HEK293 (cell line): ENCODE measurements around the gene NSDHL.
A peak's percentile ranks its signal among the peaks of the same experiment; 100 is the strongest.
"Not testable (repeated sequence)": the region's sequence is repeated elsewhere in the genome, so short reads cannot be mapped to it uniquely, and the experiment has no call there.

Experiments
- CTCF ChIA-PET: fragments of 350-600 bp; formaldehyde crosslinking; extraction: SDS; loops from one replicate; lab custom pipeline; 2021; ENCODE audit warnings: antibody characterized with exemption; lab: Yijun Ruan, JAX
- POLR2A ChIA-PET: fragments of 300-600 bp; formaldehyde crosslinking; extraction: SDS; loops from one replicate; lab custom pipeline; 2020; ENCODE audit warnings: antibody characterized with exemption, inconsistent platforms; lab: Yijun Ruan, JAX
- H3K27ac ChIP-seq: fragments of 200-500 bp; sonication (Bioruptor generic); 2 replicates; pipeline ENCODE4 v1.5.1; 2014; ENCODE audit warnings: low read depth, low read length, control low read depth, inconsistent platforms; ENCODE audit errors: extremely low read depth
- H3K36me3 ChIP-seq, 2 experiments: fragments of 200-500 bp in 1 of 2; sonication (Bioruptor generic) in 1 of 2; 1 replicate in 1 of 2; 2 replicates in 1 of 2; pipeline ENCODE4 v1.5.1; 2014 to 2017; ENCODE audit warnings: inconsistent platforms in 2 of 2, low read length in 2 of 2; ENCODE audit not compliant: control insufficient read depth in 2 of 2, insufficient read depth in 1 of 2
- H3K4me1 ChIP-seq: fragments of 200-500 bp; sonication (Bioruptor generic); 2 replicates; pipeline ENCODE4 v1.5.1; 2014; ENCODE audit warnings: mild to moderate bottlenecking, low read length, inconsistent platforms; ENCODE audit not compliant: control insufficient read depth, insufficient read depth
- H3K4me3 ChIP-seq: 2 replicates; pipeline ENCODE4 v1.5.1; 2011; ENCODE audit warnings: low read depth, mild to moderate bottlenecking, control low read depth, low read length, moderate library complexity
- H3K9me3 ChIP-seq: fragments of 200-500 bp; sonication (Bioruptor generic); 2 replicates; pipeline ENCODE4 v1.5.1; 2014; ENCODE audit warnings: low read depth, low read length, inconsistent platforms; ENCODE audit not compliant: control insufficient read depth, insufficient read depth
- BCL11A ChIP-seq: fragments of 450-650 bp; formaldehyde crosslinking; IDR thresholded peaks from 2 replicates; pipeline ENCODE4 v1.5.1; 2016; ENCODE audit warnings: low read depth, missing biosample characterization, missing genetic modification characterization
- SALL2 ChIP-seq: fragments of 450-650 bp; formaldehyde crosslinking; IDR thresholded peaks from 2 replicates; pipeline ENCODE4 v1.5.0; 2017; ENCODE audit warnings: missing biosample characterization, mild to moderate bottlenecking, missing genetic modification characterization, borderline replicate concordance
- SCRT1 ChIP-seq: fragments of 450-650 bp; formaldehyde crosslinking; IDR thresholded peaks from 2 replicates; pipeline ENCODE4 v1.5.1; 2016; ENCODE audit warnings: missing biosample characterization, missing genetic modification characterization, borderline replicate concordance
- SCRT2 ChIP-seq: fragments of 450-650 bp; formaldehyde crosslinking; IDR thresholded peaks from 2 replicates; pipeline ENCODE4 v1.5.1; 2016; ENCODE audit warnings: missing biosample characterization, missing genetic modification characterization
- TRIM28 ChIP-seq: IDR thresholded peaks from 2 replicates; pipeline ENCODE4 v1.6.1; 2011; ENCODE audit warnings: low read length, control low read depth, borderline replicate concordance
- WT1 ChIP-seq: fragments of 450-650 bp; formaldehyde crosslinking; IDR thresholded peaks from 2 replicates; pipeline ENCODE4 v1.5.1; 2016; ENCODE audit warnings: missing biosample characterization, missing genetic modification characterization
- ZBTB17 ChIP-seq: fragments of 450-650 bp; formaldehyde crosslinking; IDR thresholded peaks from 2 replicates; pipeline ENCODE4 v1.5.1; 2016; ENCODE audit warnings: missing biosample characterization, missing genetic modification characterization
- ZBTB48 ChIP-seq: fragments of 450-650 bp; formaldehyde crosslinking; IDR thresholded peaks from 2 replicates; pipeline ENCODE4 v1.5.1; 2016; ENCODE audit warnings: missing biosample characterization, missing genetic modification characterization
- ZBTB6 ChIP-seq: fragments of 450-650 bp; formaldehyde crosslinking; IDR thresholded peaks from 2 replicates; pipeline ENCODE4 v1.5.1; 2017; ENCODE audit warnings: missing biosample characterization, missing genetic modification characterization
- ZFP3 ChIP-seq: fragments of 450-650 bp; formaldehyde crosslinking; IDR thresholded peaks from 2 replicates; pipeline ENCODE4 v1.5.1; 2016; ENCODE audit warnings: low read depth, missing biosample characterization, missing genetic modification characterization
- ZNF10 ChIP-seq: fragments of 450-650 bp; formaldehyde crosslinking; IDR thresholded peaks from 2 replicates; pipeline ENCODE4 v1.5.1; 2017; ENCODE audit warnings: missing biosample characterization, missing genetic modification characterization
- ZNF155 ChIP-seq: fragments of 450-650 bp; formaldehyde crosslinking; IDR thresholded peaks from 2 replicates; pipeline ENCODE4 v1.5.1; 2016; ENCODE audit warnings: missing biosample characterization, missing genetic modification characterization
- ZNF354C ChIP-seq: fragments of 450-650 bp; formaldehyde crosslinking; IDR thresholded peaks from 2 replicates; pipeline ENCODE4 v1.5.1; 2016; ENCODE audit warnings: missing biosample characterization, missing genetic modification characterization, low read depth, borderline replicate concordance
- ZNF37A ChIP-seq: fragments of 450-650 bp; IDR thresholded peaks from 2 replicates; pipeline ENCODE4 v1.5.1; 2018; ENCODE audit warnings: missing biosample characterization, missing genetic modification characterization
- ZNF423 ChIP-seq: fragments of 450-650 bp; formaldehyde crosslinking; IDR thresholded peaks from 2 replicates; pipeline ENCODE4 v1.5.1; 2016; ENCODE audit warnings: missing biosample characterization, missing genetic modification characterization
- ZNF521 ChIP-seq: fragments of 450-650 bp; formaldehyde crosslinking; IDR thresholded peaks from 2 replicates; pipeline ENCODE4 v1.5.1; 2017; ENCODE audit warnings: missing biosample characterization, mild to moderate bottlenecking, missing genetic modification characterization
- ZNF548 ChIP-seq: fragments of 450-650 bp; formaldehyde crosslinking; IDR thresholded peaks from 2 replicates; pipeline ENCODE4 v1.5.1; 2016; ENCODE audit warnings: missing biosample characterization, missing genetic modification characterization
- ZNF623 ChIP-seq: fragments of 450-650 bp; formaldehyde crosslinking; IDR thresholded peaks from 2 replicates; pipeline ENCODE4 v1.5.1; 2016; ENCODE audit warnings: missing biosample characterization, missing genetic modification characterization
- ZNF664 ChIP-seq: fragments of 450-650 bp; formaldehyde crosslinking; IDR thresholded peaks from 2 replicates; pipeline ENCODE4 v1.5.1; 2016; ENCODE audit warnings: missing biosample characterization, missing genetic modification characterization
- TF ChIP-seq, protein P1 (sequence below): fragments of 450-650 bp; formaldehyde crosslinking; IDR thresholded peaks from 2 replicates; pipeline ENCODE4 v1.5.1; 2016; ENCODE audit warnings: missing biosample characterization, missing genetic modification characterization

The NSDHL gene

GRCh38 chrX:152908486-152908885 is 77.6 kb downstream of the NSDHL start:
- Histone ChIP-seq H3K4me1 (no peaks in the 10 kb centered on the region), H3K27ac (no peak overlapping the region), H3K36me3 (no peaks in the 10 kb centered on the region), H3K9me3 (no peaks in the 10 kb centered on the region), H3K4me3 (no peak overlapping the region)
- POLR2A ChIA-PET: no interaction called here
- CTCF ChIA-PET: no interaction called here
- TF ChIP-seq ZNF623 (tag by site-specific recombination): no peak
- no peak for TF ChIP-seq ZBTB17
- no peak for TF ChIP-seq ZNF155
- TF ChIP-seq ZBTB6 (tag by site-specific recombination): no peak
- no peak for TF ChIP-seq ZNF548 (tag by site-specific recombination)
- no peak for TF ChIP-seq ZNF521 (tag by site-specific recombination)

- POLR2A ChIA-PET, H3K9me3 ChIP-seq, CTCF ChIA-PET: not testable (repeated sequence)
Measured at GRCh38 chrX:152910018-152910417, 79.2 kb downstream of the NSDHL start.

DNA sequence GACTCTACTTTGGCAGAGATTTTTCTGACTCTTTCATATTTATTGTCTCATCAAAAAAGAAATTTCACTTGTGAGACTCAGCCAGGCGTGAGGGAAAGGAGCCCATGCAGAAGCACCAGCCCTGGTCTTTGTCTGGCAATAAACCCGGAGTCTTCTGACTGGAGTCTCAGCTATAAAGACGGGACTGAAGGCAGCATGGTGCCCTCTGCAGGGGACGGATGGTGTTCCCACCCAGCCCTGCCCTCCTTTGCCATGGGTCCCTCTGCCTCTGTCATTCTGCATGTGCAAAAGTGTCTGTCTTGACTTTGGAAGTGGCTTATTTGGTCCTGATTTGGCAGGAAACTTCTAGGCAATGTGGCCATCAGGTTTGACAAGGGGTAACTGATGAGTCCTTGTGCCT is 81.2 kb downstream of the NSDHL start:
- POLR2A ChIA-PET: no interaction called here
- CTCF ChIA-PET: interaction anchor here (0.9 to 1.6 kb wide), 5 partner anchors 11 to 72 kb away, joined by 3 to 5 read pairs (median 5); no protein-coding TSS in a partner anchor
- TF ChIP-seq ZNF37A (tag by site-specific recombination) (no peak), ZNF10 (tag by site-specific recombination) (0 out of 2 replicates have a peak, but pooled peaks have one; percentile 17), ZNF664 (no peak)
- no peak overlapping the region for H3K4me3 ChIP-seq
- no peaks in the 10 kb centered on the region for H3K9me3 ChIP-seq
- H3K4me1 ChIP-seq: no peaks in the 10 kb centered on the region
- H3K36me3 ChIP-seq: no peaks in the 10 kb centered on the region
- H3K27ac ChIP-seq: no peak overlapping the region

More at GRCh38 chrX:152910018-152910417, 79.2 kb downstream of the NSDHL start:
- not testable (repeated sequence) for H3K4me1 ChIP-seq, H3K4me3 ChIP-seq, H3K27ac ChIP-seq, H3K36me3 ChIP-seq

- ChIA-PET CTCF (interaction anchor here (0.7 to 1.6 kb wide), 6 partner anchors 11 to 72 kb away, joined by 3 to 5 read pairs (median 4); no protein-coding TSS in a partner anchor), POLR2A (no interaction called here)
- peak; percentile 77 for TF ChIP-seq SCRT2
- no peak for TF ChIP-seq ZNF354C (tag by site-specific recombination)
- TF ChIP-seq, protein P1, sequence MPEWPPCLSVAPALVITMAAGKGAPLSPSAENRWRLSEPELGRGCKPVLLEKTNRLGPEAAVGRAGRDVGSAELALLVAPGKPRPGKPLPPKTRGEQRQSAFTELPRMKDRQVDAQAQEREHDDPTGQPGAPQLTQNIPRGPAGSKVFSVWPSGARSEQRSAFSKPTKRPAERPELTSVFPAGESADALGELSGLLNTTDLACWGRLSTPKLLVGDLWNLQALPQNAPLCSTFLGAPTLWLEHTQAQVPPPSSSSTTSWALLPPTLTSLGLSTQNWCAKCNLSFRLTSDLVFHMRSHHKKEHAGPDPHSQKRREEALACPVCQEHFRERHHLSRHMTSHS: no peak
- no peak for TF ChIP-seq WT1 (tag by site-specific recombination)
- TF ChIP-seq BCL11A: no peak
- TF ChIP-seq ZBTB48 (tag by site-specific recombination): no peak
- no peak for TF ChIP-seq ZFP3
- TF ChIP-seq SCRT1 (tag by site-specific recombination): peak; percentile 63; the same call in 1 of the 2 replicates
- no peak for TF ChIP-seq TRIM28
- TF ChIP-seq SALL2 (tag by site-specific recombination): no peak
- TF ChIP-seq ZNF423 (tag by site-specific recombination): no peak
- H3K36me3 ChIP-seq: no peaks in the 10 kb centered on the region
- no peaks in the 10 kb centered on the region for H3K9me3 ChIP-seq
- no peak overlapping the region for H3K4me3 ChIP-seq
- no peaks in the 10 kb centered on the region for H3K4me1 ChIP-seq
- no peak overlapping the region for H3K27ac ChIP-seq
Measured at GRCh38 chrX:152912641-152913040, 81.8 kb downstream of the NSDHL start.
